Central memory CD4-positive, alpha-beta T cell (primary cell): ENCODE data around the gene SIKE1.
"Not testable (repeated sequence)": the region's sequence is repeated elsewhere in the genome, so short reads cannot be mapped to it uniquely, and the experiment has no call there.

ENCODE experiments used
- DNase-seq: peaks from one replicate; pipeline ENCODE4 v3.0.0; 2022

The SIKE1 gene

GRCh38 chr1:114755006-114755931 lies 25.2 kb downstream of the SIKE1 start:
- no peak for DNase-seq

GRCh38 chr1:114753702-114754101 lies 26.8 kb downstream of the SIKE1 start:
- not testable (repeated sequence) for DNase-seq

GRCh38 chr1:114753143-114753542 lies 27.3 kb downstream of the SIKE1 start:
- no peak for DNase-seq

GRCh38 chr1:114750780-114751179 lies 29.7 kb downstream of the SIKE1 start:
- no peak for DNase-seq

- no peak for DNase-seq
These were observed 30.6 kb downstream of the SIKE1 start for GRCh38 chr1:114749835-114750234.

- no peak for DNase-seq
These were observed 33.9 kb downstream of the SIKE1 start for GRCh38 chr1:114746450-114747121.

GRCh38 chr1:114745291-114745690 lies 35.2 kb downstream of the SIKE1 start:
- DNase-seq = no peak

- no peak for DNase-seq
These were observed 38.3 kb downstream of the SIKE1 start for GRCh38 chr1:114741963-114742746.

- no peak for DNase-seq
These were observed 40.2 kb downstream of the SIKE1 start for GRCh38 chr1:114740331-114740730.

GRCh38 chr1:114737314-114737849 lies 43.1 kb downstream of the SIKE1 start:
- DNase-seq = no peak

- no peak for DNase-seq
These were observed 45.0 kb downstream of the SIKE1 start for GRCh38 chr1:114735479-114735878.

- no peak for DNase-seq
These were observed 50.7 kb downstream of the SIKE1 start for GRCh38 chr1:114729782-114730181.

- no peak for DNase-seq
These were observed 51.9 kb downstream of the SIKE1 start for GRCh38 chr1:114728553-114728952.

GRCh38 chr1:114725230-114725629 lies 55.3 kb downstream of the SIKE1 start:
- DNase-seq = no peak

- no peak for DNase-seq
These were observed 56.6 kb downstream of the SIKE1 start for GRCh38 chr1:114723915-114724314.

GRCh38 chr1:114723457-114723856 lies 57.0 kb downstream of the SIKE1 start:
- no peak for DNase-seq

GRCh38 chr1:114720492-114720891 lies 60.0 kb downstream of the SIKE1 start:
- DNase-seq = no peak
